OCI-LY3 (cell line): ENCODE results near the gene BRMS1.

Source experiments
- H2AFZ ChIP-seq: fragments of 200-600, 300-600 bp; shearing (Covaris generic); 2 replicates; pipeline ENCODE4 v1.6.0; 2014; ENCODE audit warnings: antibody characterized with exemption, low read depth, low read length
- H3K27ac ChIP-seq: fragments of 200-600, 300-600 bp; sonication (generic); 2 replicates; pipeline ENCODE4 v1.5.1; 2014; ENCODE audit warnings: mild to moderate bottlenecking, low read length, moderate library complexity, mixed read lengths
- H3K27me3 ChIP-seq: fragments of 200-600, 300-600 bp; sonication (generic); 2 replicates; pipeline ENCODE4 v1.6.1; 2014; ENCODE audit warnings: low read depth, low read length, mixed read lengths
- H3K36me3 ChIP-seq: fragments of 200-600, 300-600 bp; sonication (generic); replicated peaks from 2 replicates; pipeline ENCODE3; 2014; ENCODE audit warnings: low read depth, low read length, mixed read lengths
- H3K4me1 ChIP-seq: fragments of 300-600, 200-600 bp; sonication (generic); 2 replicates; pipeline ENCODE4 v1.6.1; 2014; ENCODE audit warnings: low read length, mixed read lengths
- H3K4me2 ChIP-seq: fragments of 200-600, 300-600 bp; sonication (generic); 2 replicates; pipeline ENCODE4 v1.6.1; 2014; ENCODE audit warnings: low read length, mixed read lengths
- H3K4me3 ChIP-seq: fragments of 300-600, 200-600 bp; sonication (generic); 2 replicates; pipeline ENCODE4 v1.5.1; 2014; ENCODE audit warnings: antibody characterized with exemption, mild to moderate bottlenecking, low read length, moderate library complexity
- H3K79me2 ChIP-seq: fragments of 300-600, 200-600 bp; shearing (Covaris generic); 2 replicates; pipeline ENCODE4 v1.6.1; 2014; ENCODE audit warnings: mild to moderate bottlenecking, low read length, mixed read lengths
- H3K9ac ChIP-seq: fragments of 300-600, 200-600 bp; shearing (Covaris generic); 2 replicates; pipeline ENCODE4 v1.6.0; 2014; ENCODE audit warnings: mild to moderate bottlenecking, low read length, moderate library complexity
- H3K9me3 ChIP-seq: fragments of 200-600, 300-600 bp; shearing (Covaris generic); 2 replicates; pipeline ENCODE4 v1.6.1; 2014; ENCODE audit warnings: low read length, mixed read lengths; ENCODE audit not compliant: insufficient read depth
- H4K20me1 ChIP-seq: fragments of 200-600, 300-600 bp; sonication (generic); 2 replicates; pipeline ENCODE4 v1.6.1; 2016; ENCODE audit warnings: low read length, mixed read lengths; ENCODE audit not compliant: insufficient read depth
- EZH2phosphoT487 ChIP-seq: fragments of 200-600 bp; shearing (Covaris generic); IDR thresholded peaks from 2 replicates; pipeline ENCODE4 v1.6.1; 2018; ENCODE audit warnings: antibody characterized with exemption, mixed run types, low read depth
- TF ChIP-seq, protein P1 (sequence below): fragments of 200-600, 300-600 bp; sonication (generic); IDR thresholded peaks from 2 replicates; pipeline ENCODE4 v1.5.1; 2014; ENCODE audit warnings: antibody characterized with exemption, low read length, low read depth

Gene BRMS1

DNA sequence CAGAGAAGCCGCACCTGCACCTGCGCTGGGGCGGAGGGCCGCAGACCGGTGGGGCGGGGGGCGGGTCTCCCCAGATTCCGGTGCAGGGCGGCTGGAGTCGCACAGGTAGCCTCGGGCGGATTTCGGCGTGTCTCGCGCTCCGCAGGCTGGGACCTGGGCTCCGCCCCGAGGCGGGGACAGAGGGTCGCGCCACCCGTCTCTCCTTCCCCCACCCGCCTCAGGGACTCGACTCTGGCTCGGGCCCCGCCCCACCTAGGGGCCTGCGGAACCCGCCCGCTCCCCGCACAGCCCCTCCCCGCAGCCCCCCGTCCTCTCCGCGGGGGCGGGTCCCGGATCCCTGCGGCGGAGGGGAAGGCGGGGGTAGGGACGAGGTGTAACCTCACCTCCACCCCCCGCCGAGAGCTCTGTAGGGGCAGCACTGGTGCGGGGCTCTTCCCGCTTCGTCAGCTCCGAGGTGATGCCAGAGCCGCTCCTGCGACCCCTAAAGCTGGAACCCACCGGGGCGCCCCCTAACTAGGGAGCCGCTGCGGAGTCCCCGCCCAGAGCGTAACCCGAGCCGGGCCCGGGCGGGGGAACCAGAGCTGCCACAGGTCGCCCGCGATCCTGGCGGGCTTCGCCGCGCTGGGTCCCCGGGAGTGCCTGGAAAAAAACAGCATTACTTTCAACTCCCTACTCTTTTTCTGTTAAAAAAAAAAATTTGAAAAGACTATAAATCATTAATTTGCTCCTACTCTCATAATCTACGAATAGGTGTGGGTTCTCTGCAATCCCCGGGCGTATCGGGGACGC is 26.9 kb upstream of the BRMS1 start, which contains the start of gene SLC29A2:
Gene SLC29A2 (minus strand): TSS at position 134 of the 789 bp plus-strand sequence. CDS start 169 bp downstream, outside the sequence.
- Histone ChIP-seq H3K4me2 (peak within 1 kb of the TSS; percentile 91), H3K36me3 (no peaks in the 10 kb centered on the region), H3K4me3 (peak within 1 kb of the TSS; percentile 78), H3K4me1 (peaks cover 12% of the 10 kb centered on the region), H3K9ac (peak within 1 kb of the TSS; percentile 64), H3K27ac (peak within 1 kb of the TSS; percentile 54), H3K27me3 (no peaks in the 10 kb centered on the region), H4K20me1 (no peaks in the 10 kb centered on the region), H3K79me2 (no peaks in the 10 kb centered on the region), H2AFZ (peak within 1 kb of the TSS; percentile 82), H3K9me3 (no peaks in the 10 kb centered on the region)
- TF ChIP-seq EZH2phosphoT487 = no peak
- TF ChIP-seq, protein P1, sequence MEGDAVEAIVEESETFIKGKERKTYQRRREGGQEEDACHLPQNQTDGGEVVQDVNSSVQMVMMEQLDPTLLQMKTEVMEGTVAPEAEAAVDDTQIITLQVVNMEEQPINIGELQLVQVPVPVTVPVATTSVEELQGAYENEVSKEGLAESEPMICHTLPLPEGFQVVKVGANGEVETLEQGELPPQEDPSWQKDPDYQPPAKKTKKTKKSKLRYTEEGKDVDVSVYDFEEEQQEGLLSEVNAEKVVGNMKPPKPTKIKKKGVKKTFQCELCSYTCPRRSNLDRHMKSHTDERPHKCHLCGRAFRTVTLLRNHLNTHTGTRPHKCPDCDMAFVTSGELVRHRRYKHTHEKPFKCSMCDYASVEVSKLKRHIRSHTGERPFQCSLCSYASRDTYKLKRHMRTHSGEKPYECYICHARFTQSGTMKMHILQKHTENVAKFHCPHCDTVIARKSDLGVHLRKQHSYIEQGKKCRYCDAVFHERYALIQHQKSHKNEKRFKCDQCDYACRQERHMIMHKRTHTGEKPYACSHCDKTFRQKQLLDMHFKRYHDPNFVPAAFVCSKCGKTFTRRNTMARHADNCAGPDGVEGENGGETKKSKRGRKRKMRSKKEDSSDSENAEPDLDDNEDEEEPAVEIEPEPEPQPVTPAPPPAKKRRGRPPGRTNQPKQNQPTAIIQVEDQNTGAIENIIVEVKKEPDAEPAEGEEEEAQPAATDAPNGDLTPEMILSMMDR = no peak

DNA sequence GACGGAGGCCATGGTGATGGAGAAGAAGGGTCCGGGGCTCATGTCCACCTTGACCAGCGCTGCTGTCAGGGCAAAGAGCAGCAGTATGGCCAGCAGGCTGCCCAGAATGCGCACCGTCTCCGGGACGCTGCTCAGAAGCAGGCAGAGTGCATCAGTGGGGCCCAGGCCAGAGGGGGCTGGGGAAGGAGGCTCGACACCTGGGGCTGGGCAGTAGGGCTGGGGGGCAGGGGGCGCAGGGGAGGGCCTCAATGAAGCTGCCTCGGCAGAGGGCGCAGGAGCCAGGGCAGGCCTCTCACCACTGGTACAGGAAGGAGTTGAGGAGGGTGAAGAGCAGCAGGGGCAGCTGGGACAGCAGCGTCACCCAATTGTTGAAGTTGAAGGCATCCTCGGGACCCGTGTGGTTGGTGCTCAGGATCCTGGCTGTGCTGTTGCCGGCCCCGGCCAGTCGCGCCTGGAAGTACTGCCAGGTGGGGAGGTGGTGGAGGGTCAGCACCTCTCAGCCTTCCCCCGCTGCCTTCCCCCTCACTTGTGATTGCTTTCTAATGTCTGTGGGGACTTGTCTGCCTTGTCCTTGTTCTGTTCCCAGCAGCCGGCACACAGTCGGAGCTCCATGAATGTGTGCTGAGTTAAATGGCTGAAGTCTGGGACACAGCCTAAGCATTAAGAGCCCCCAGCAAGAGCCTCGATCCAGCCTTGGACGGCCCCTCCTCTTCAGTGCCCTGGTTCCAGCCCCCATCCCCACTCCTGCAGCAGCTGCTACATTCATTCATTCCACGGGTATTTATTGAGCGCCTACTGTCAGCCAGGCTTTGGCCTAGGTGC is 24.4 kb upstream of the BRMS1 start:
- no peaks in the 10 kb centered on the region for H3K27me3 ChIP-seq
- H4K20me1 ChIP-seq = no peaks in the 10 kb centered on the region
- no peak for TF ChIP-seq EZH2phosphoT487
- TF ChIP-seq, protein P1 = no peak
- H3K9me3 ChIP-seq = no peaks in the 10 kb centered on the region
- peaks cover 12% of the 10 kb centered on the region for H3K4me1 ChIP-seq
- H3K79me2 ChIP-seq = no peaks in the 10 kb centered on the region
- no peak overlapping the region for H3K9ac ChIP-seq
- H3K36me3 ChIP-seq = no peaks in the 10 kb centered on the region
- no peak overlapping the region for H3K4me3 ChIP-seq
- no peak overlapping the region for H2AFZ ChIP-seq
- H3K4me2 ChIP-seq = no peak overlapping the region
- H3K27ac ChIP-seq = no peak overlapping the region

DNA sequence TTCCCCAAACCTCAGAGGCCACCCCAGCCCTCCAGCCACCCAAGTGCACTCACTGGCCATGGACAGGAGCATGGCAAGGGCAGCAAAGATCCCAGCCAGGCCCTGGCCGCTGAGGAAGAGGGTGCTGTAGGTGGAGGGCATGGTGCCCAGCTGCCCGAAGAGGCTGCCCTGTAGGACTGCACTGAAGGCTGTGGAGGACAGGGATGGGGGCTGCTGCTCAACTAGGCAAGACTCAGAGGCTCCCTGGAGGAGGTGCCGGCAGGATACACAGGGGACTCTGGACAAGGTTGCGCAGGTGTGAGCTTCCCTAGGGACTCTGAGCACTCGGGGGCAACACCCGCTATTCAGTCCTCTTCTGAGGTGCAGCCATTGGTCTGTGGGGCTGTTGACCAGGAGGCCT is 23.6 kb upstream of the BRMS1 start:
- no peaks in the 10 kb centered on the region for H3K27me3 ChIP-seq
- H3K36me3 ChIP-seq = no peaks in the 10 kb centered on the region
- no peak overlapping the region for H3K4me3 ChIP-seq
- H3K9ac ChIP-seq = no peak overlapping the region
- peaks cover 11% of the 10 kb centered on the region for H3K4me1 ChIP-seq
- H3K27ac ChIP-seq = no peak overlapping the region
- no peak for TF ChIP-seq EZH2phosphoT487
- TF ChIP-seq, protein P1 = no peak
- H2AFZ ChIP-seq = no peak overlapping the region
- H3K9me3 ChIP-seq = no peaks in the 10 kb centered on the region
- no peaks in the 10 kb centered on the region for H3K79me2 ChIP-seq
- no peaks in the 10 kb centered on the region for H4K20me1 ChIP-seq
- no peak overlapping the region for H3K4me2 ChIP-seq
